ELF-1 (cell line): Measurements from ENCODE around the gene CDC45.

Source experiments
- DNase-seq: peaks from one replicate; pipeline ENCODE4 v3.0.0-alpha.2; 2016; ENCODE audit warnings: low read depth, low spot score

The CDC45 gene

DNA sequence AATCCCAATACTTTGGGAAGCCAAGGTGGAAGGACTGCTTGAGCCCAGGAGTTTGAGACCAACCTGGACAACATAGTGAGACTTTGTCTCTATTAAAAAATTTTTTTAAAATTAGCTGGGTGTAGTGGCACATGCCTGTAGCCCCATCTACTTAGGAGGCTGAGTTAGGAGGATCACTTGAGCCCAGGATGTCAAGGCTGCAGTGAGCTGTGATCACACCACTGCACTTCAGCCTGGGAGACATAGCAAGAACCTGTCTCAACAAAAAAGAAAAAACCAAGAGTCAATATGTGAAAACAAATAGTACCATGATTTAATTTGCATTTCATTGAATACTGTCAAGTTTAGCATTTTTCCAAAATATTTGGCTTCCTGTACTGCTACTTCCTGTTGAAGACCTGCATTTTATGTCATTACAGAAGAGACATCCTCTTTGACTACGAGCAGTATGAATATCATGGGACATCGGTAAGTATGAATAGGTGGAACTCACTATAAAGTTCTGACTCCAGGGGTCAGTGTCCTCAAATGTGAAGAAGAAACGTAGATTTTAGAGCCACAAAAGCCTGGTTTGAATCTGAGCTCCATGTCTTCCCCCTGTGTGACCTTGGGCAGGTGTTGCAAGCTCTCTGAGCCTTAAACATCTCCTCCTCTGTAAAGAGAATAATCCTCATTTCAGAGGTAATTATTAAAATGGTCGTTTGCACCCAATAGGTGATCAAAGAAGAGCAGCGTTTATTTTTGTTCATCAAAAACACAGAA lies 16.0 kb downstream of the CDC45 start:
- no peak for DNase-seq

DNA sequence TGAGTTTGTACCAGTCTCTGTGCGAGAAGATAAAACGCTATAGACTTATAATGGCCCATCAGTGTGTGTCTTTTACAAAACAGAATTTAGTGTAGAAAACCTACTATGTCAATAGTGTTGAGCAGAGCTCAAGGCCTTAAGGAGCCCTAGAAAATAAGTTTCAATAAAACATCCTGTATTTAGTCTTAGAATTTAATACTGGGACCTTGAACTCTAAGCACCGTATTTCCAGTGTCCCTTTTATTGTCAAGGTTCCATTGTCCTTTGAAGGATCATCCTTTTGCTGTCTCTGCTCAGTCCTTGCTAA lies 16.6 kb downstream of the CDC45 start:
- no peak for DNase-seq

DNA sequence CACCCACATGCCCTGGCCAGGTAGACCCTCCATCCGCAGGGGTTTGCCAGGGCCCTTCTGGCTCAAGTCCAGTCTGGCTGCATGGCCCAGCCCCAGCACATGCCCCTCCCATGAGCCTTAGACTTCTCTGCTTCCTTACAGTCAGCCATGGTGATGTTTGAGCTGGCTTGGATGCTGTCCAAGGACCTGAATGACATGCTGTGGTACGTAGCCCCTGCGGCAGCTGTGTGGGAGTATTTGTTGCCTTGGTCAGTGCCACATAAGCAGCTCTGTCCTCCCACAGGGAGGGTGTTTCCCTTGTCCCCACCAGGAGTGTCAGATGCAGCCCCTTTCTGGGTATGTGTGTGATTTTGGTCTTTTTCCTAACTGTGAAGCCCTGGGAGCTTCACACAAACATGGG lies 17.5 kb downstream of the CDC45 start:
- no peak for DNase-seq

DNA sequence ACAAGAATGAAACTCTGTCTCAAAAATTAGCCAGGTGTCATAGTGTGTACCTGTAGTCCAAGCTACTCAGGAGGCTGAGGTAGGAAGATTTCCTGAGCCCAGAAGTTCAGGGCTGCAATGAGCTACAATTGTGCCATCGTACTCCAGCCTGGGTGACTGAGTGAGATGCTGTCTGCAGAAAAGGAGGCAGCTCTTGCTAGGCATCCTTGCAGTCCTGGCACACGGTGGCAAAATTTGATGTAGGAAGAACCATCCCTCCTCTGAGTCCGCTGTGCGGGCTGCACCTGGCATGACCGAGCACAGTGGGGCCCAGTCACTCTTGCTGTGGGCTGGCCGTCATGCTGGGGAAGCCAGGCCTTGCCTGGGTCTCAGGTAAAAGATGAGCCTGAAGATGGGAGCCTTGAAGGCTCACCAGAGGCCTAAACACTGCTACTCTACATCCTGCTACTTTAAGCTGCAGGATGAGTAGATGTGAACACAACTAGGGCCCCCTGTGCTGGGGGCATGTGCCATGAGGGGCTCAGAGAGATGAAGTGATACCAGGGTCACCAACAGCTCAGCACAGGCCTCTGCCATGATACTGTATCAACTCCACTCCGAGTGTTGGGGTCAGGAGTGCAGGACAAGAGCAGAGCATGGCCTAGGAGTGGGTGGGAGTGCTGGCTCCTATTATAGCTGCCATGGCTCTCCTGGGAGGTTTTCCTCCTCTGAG lies 18.6 kb downstream of the CDC45 start:
- DNase-seq = no peak

DNA sequence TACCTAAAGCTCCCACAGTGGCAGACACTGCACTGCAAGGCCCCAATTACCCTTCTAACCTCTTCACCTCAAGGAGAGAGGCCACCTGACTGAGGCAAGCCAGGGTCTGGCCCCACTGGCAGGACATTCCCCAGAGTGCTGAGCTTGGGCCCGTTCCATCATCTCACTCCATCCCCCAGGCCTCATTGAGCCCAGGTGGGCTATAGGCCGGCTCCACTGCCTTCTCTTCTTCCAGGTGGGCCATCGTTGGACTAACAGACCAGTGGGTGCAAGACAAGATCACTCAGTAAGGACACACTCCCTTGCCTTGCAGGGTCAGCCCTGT lies 19.1 kb downstream of the CDC45 start:
- DNase-seq = no peak

DNA sequence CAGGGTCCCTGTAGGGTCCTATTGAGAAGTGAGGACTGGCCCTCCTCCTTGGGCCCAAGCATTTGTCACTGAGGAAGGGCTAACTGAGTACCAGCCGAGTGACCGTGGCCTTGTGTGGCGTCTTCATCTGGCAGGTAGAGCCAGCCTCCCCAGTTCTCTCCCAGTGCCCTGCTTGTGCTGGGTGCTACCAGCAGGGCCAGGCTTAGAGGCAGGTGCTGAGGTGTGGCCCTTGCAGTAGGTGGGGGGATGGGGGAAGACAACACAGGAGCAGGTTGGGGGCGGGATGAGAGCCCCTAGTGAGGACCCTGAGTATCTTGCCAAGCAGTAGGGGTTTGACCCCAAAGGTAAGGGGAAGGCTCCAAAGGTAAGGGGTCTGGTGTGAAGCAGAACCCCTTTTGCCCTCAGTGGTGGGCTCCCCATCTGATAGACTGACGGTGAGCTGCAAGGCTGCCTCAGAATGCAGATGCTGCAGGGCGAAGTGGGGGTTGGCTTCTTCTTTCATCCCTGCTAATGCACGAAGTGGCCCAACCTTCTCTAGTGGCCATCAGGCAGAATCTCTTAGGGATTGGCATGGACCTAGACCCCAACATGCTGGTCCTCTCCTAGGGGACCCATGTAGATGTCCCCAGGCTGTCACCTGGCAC lies 19.6 kb downstream of the CDC45 start:
- DNase-seq = no peak

DNA sequence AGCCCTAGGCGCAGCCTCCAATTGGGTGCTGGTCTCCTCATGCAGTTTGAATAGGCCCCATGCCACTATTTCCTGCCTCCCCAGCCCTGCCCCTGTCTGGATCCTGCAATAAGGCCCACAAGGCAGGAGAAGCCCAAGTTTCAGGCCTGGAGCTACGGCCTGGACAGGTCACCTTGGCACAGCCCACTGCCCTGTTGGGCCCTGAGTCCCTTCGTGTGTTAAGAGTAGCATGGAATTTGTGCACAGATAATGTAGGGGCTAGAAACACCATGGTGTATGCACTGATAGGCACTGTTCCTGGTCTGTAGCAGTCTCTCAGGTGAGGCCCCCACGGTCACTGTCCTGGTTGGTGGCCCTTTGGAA lies 20.1 kb downstream of the CDC45 start:
- DNase-seq = no peak

DNA sequence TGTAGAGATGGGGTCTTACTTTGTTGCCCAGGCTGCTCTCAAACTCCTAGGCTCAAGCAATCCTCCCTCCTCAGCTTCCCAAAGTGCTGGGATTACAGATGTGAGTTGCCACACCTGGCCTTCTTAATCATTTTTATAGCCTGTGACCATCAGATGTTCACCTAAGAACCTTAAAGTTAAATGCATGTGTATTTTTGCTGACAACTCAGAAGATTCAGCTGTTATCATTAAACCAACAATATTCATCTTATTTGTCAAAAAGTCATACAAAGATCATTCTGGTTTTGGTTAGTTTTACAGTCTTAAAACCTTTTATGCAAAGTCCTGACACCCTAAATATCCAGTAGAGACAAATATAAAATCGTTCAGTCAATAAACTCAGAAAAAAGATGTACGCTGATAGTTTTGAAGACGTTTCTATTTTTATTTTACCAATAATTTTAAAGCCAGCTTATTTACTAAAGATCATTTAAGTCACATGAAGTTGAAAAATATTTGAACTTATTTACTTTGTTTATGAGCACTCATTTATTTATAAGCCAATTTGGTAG lies 22.3 kb downstream of the CDC45 start:
- no peak for DNase-seq

DNA sequence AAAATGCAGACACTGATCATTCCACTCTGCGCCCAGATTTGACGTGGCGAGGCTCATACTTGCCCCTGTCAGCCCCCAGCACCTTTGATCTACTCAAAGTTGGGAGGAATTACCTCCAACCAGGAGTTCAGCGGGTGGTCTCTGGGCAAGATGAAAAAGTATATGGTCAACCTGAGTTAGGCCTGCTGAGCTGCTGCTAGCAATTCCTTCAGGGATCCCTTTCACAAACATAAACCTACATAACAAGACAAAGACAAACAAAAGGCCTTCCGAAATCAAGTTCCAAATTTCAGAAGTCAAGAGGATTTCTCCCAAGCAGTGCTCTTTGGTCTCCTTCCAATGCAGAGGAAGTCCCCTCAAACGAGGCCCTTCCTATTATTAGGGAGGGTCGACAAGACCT lies 23.6 kb downstream of the CDC45 start:
- no peak for DNase-seq

DNA sequence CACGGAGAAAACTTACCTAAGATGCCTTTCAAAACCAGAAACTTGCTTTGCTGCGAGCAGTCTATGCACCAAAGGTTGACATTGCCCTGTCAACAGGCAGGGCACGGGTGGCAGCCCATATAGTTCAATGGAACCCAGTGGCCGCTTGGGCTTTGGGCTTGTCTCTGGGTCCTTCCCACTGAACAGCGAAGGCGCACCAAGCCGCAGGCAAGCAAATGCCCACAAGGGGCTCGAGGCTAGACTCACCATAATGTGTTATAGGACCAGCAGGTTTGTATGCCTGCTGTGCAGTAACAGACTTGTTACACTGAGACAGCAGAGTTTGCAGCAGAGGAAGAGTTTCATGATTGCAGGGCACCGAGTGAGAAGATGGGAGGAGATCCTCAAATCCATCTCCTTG lies 24.1 kb downstream of the CDC45 start:
- DNase-seq = peak; percentile 21

DNA sequence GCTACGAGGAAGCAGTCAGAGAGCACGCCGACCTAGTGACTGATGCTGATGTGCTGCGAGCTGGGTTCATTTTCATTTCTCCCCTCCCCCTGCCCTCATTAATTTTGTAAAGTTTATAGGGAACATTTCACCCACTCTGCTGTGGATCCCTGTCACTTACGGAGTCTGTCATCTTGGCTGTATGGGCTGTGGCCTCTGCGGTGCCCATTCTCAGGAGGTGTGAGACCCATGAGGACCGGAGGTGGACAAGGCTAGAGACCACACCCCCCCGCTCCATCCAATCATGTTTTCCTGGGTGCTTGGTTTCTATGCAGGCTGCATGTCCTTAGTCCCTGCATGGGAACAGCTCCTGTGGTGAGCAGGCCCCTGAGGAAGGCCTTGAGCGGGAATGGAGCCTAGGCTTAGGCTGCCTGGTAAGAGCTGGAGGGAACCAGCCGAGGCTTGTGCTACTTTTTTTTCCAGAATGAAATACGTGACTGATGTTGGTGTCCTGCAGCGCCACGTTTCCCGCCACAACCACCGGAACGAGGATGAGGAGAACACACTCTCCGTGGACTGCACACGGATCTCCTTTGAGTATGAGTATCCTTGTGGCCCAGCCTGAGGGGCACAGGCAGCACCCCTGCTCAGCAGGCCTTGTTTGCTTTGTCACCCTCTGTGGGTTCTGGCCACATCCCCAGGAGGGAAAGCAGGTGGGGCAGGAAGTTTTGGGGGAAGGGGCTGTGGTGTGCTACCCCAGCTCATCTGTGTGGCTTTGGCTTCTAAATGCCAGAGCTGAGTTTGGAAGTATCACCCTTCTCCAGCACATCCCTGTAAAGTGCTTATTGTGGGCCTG lies 25.4 kb downstream of the CDC45 start:
- DNase-seq = no peak

DNA sequence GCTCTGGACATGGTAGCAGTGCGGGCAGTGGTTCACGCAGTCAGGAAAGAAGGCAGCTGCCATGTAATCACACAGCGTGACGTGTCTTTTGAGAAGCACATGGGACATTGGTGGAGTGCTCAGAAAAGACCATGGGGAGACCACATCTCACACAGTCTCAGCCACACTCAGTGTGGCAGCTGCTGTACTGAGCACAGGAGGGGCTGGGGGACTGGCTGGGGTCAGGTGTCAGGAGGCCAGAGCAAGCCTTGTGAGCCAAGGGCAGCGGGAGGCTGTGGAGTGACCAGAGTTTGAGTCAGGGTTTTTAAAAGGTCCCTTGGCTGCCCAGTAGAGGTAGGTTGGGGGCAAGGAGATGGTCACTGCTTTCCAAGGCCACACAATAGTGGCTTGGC lies 26.0 kb downstream of the CDC45 start:
- no peak for DNase-seq

DNA sequence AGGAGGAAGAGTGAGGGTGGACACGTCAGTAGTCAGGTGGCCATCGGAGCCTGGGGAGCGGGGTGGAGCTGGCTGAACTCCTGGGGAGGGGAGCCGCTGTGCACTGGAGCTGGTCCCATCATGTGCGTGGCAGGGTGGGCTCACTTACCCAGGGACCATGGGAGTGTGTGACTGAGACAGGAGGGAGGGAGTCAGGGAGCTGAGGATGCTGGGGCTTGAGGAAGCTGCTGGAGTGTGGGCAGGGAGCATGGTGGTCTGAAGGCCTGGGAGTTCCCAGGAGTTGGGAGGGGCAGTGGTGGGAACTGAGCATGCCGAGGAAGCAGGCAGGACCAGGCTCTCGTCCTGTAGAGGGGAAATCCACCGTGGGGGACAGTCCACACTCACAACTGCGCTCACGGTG lies 26.5 kb downstream of the CDC45 start:
- no peak for DNase-seq

DNA sequence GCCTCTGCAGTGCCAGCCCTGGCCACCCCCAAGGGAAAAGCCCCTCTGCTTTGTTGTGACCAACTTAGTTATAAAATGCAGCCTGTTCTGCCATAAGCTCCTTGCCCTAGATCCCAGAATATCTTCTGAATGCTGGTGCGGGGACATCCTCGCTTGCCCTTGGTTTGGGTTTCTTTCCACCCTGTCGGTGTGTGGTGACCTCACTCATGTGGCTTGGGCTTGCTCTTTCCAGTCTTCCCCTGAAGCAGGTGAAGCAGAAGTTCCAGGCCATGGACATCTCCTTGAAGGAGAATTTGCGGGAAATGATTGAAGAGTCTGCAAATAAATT lies 27.8 kb downstream of the CDC45 start:
- DNase-seq = no peak

DNA sequence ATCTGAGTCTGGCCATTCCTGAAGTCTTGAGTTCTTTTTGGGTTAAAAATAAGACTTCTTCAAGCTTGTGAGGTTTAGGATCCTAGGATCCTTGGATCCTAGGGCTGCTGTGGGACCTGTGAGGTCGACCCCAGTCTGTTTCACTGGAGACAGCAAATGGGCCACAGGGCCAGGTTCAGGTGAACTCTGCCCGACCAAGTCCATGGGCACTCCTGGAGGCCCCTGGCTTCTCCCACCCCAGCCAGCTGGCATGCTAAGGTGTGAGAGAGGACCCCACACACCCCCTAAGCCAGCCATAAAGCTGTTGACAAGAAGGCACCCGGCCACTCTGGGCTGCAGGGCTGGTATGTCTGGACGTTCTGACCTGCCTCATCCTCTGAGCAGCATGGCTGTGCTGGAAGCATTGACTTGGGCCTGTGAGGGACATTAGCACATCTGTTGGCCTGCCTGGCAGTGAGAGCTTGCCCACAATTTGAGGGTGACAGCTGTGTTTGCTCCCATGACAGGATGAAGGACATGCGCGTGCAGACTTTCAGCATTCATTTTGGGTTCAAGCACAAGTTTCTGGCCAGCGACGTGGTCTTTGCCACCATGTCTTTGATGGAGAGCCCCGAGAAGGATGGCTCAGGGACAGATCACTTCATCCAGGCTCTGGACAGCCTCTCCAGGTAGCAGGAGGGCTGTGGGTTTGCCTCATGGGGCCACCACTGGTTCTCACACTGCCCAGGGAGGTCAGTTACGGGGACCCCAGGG lies 28.5 kb downstream of the CDC45 start:
- no peak for DNase-seq

DNA sequence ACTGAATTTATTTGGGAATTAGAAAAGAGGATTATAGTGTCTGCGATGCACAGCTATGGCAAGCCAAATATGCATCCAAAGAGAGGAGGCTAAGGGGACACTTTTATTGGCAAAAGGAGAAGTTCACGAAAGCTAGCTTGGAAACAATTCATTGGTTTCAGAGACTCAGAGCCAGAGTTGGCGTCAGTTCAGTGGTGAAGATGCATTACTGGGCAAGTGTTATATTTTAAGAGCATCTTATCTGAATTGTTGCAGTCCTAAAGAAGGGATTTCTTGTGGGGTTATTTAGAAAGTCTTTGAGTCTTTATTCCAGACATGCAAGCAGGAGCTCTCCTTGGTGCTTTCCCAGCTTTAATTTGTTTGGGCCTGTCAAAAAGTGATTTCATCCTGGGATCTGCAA lies 29.5 kb downstream of the CDC45 start:
- no peak for DNase-seq

DNA sequence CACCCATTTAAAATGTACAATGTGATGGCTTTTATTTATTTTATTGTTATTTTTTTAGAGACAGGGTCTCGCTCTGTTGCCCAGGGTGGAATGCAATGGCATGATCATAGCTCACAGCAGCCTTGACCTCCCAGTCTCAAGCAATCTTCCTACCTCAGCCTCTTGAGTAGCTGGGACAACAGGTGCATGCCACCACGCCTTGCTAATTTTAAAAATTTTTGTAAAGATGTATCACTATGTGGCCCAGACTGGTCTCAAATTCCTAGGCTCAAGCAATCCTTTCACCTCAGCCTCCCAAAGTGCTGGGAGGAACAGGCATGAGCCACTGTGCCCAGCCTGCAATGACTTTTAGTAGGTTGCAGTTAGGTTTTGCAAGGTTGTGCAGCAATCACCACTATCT lies 30.2 kb downstream of the CDC45 start:
- DNase-seq = no peak

DNA sequence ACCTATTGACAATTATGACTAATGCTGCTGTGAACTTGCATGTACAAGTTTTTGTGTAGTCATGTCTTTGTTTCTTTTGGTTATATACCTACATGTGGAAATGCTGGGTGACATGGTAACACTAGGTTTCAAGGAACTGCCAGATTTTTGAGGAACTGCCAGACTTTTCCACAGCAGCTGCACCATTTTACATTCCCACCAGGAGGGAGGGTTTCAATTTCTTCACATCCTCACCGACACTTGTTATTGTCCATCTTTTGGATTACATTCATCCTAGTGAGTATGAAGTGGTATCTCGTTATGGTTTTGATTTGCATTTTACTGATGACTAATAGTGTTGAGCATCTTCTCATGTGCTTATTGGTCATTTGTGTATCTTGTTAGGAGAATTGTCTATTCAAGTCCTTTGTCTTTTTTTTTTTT lies 31.2 kb downstream of the CDC45 start:
- no peak for DNase-seq

DNA sequence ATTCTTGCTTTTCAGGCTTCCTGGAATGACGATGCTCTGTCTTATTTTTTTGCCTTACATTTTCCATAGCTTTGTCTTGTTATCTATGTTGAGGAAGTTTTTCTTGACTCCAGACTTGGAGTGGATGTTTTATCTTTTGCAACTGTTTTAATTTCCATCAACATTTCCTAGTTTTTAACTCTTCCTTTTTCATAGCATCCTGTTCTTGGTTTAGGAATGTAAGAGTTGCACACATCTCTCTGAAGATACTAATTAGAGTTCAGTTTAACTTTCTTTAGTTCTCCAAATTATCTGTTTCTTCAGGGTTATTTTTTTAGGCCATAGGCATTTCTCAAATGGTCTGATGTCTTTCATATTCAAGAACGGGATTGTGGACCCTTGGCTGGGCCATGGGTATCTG lies 34.1 kb downstream of the CDC45 start:
- no peak for DNase-seq

DNA sequence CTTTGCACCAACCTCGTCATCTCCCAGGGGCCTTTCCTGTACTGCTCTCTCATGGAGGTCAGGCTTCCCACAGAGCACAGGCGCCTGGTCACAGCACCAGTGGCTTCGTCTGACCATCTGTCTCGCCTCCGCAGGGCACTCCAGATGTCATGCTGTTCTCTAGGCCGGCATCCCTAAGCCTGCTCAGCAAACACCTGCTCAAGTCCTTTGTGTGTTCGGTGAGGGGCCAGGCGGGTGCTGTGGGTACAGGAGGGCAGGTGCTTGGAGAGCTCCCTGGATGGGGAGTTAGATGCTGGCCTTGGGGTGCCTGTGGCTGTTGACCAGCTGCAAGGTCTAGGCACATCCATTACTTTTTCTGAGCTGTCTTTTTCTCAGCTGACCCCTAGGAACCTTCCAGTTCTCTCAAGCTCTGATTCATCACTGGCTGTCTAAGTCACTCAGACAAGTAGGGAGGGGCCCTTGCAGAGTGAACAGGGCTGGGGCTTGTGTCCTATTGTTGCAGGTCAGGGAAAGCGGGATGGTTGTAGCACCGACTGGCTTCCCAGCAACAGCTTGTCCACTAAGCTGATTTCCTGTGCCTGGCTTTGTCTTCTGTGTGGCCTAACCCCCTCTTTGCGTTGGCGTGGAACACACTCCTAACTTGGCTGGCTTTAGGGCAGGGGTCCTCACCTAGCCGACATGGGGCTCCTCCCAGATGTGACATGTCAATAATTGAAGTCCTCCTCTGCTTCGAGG lies 35.3 kb downstream of the CDC45 start:
- DNase-seq = no peak
